ENCODE measurements around the gene SMPD3.
A peak's percentile ranks its signal among the peaks of the same experiment; 100 is the strongest.

SMPD3 gene

DNA sequence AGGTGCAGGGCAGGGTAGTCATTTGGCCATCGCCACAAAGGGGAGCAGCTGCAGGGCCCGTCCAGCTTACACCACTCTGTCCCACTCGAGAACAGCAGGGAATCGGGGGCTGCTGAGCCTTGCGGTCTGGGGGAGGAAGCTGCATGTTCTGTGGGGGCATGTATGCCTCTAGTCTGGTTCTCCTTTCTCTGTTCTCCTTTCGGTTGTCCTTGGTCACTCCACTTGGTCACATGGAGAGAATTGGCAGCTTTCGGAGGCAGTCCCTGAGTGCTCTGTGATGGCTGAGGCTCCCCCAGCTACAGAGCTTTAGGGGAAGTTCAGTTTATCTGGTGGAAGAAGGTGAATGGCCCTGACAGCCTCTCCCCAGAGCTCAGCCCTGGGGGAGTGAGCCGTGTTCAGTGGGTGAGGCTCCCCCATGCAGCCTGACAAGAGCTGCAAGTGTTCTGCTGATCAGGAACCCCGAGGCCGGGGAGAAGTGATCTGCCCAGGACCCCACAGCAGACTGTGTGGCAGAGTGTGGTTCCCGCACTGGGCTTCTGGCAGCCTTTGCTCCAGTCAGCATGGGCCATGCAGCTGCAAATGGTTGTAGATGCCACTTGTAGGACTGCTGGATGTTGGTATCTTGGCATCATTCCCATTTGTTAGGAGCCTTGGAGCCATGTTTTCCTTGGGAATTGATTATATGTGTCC is 22.3 kb upstream of the SMPD3 start:
- peak in 1 of 5 experiments; percentile 3 for DNase-seq

DNA sequence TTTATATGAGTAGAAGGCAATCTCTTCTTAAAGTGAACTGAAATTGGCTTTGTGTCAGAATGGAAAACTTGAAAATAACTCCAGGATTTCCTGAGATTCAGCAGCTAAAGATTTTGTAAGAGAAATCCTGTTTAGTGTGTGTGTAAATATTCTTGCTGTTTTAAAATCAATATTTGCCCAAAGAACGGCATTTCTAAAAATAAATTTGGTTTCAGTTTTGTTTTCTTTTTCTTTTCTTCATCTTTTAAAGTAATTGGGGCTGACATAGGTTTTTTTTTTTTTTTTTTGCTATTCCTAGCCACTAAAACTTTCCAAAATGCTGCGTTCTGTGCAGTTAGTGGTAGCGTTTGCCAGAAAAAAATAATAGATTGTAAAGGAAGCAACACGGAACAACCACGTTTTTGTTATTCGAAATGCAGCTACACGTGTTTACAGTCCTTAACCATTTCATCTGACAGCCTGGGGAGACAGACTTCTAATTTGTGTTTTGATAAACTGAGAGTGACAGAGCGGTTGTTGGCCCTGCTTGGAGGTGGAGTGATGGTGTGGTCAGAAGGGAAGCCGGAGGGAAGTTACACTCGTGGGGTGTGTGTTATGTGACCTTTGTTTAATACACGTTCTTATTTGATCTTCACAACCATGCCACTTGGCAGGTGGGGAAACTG is 21.6 kb upstream of the SMPD3 start:
- peak in 1 of 5 experiments; percentile 23 for DNase-seq

DNA sequence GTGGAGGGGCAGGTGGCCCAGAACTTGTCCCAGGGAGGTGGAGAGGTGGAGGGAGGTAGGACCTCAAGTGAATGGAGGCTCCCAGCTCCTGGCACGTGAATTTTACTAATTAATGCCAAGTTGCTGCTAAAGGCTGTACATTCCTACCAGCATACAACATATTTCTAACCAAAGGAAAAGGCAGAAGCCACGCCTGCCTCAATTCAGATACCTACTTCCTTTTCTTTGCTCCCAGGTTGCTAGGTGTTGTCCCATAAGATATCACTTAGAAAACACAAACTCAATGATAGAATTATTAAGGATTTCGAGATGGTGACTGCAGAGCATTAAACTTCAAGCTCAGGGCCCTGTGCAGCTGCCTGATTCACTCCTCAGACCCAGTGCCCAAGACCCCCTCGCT is 20.5 kb upstream of the SMPD3 start:
- DNase-seq = no peak

GRCh38 chr16:68466174-68466573 is 17.9 kb upstream of the SMPD3 start:
- DNase-seq = no peak

DNA sequence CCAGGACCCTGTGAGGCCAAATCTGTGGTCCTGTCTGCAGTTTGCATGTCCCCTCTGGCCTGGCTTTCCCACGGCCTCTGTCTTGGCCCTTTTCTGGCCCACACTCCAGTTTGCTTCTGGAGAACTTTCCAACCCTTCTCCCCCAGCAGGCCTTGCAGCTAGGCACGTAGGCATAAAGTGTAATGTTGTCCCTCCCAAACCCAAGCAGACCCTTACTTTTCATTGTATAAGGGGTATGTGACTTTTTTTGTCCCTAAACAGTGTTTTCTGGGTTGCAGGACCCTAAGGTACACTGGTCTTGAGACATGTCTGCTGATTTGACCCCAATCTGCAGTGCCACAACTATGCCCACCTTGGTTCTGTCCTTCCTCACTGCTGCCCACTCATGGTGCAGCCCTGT is 15.6 kb upstream of the SMPD3 start:
- no peak for DNase-seq

DNA sequence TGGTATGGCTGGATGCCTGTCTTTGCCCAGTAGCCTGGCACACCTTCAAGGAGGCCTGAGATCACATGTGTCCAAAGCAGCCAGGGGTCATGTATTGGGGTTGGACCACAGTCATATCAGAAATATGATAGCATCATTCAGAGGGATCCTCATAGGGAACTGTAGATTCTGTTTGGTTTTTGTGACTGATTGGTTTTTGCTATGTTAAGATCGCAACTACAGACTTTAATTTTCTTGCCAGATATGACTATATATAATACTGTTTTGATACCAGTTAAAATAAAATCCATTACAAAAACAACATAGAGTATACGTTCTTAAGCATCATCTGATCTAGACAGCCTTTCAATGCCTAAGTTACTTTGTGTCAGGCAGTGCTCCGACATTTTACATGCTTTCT is 11.8 kb upstream of the SMPD3 start:
- peak in 1 of 5 experiments; percentile 30 for DNase-seq

DNA sequence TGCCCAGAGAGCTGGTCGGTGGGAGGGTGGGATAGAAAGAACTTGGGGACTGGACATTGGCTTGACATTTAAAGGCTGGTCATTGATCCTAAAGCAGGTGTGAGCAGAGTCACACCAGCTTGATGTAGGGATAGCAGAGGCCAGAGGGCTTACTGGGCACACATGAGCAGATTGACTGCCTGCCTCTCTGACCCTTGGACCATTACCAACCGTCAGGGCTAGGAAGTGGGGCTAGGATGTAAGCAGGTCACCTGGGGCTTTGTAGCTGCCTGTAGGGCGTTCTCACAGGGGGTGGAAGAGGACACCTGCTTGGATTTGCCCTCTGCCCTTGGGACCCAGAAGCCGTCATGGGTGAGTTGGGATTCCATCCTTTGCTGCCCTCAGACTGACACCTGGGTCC is 11.1 kb upstream of the SMPD3 start:
- no peak for DNase-seq

GRCh38 chr16:68458551-68458950 is 10.2 kb upstream of the SMPD3 start:
- DNase-seq = no peak

DNA sequence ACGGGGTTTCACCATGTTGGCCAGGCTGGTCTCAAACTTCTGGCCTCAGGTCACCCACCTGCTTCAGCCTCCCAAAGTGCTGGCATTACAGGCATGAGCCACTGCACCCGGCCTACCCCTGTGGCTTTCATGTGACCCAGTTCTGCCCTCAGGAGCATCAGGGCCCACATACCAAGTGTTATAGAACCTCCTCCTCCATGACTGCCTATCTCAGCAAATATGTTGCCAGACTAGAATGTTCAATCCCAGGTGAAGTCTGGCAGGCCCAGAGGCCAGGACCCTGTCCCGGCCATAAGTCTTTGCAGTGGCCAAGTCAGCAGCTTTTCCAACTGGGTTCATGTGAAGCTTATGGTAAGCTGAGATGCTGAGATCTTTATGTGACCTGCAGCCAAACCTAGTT is 9.8 kb upstream of the SMPD3 start:
- no peak for DNase-seq

DNA sequence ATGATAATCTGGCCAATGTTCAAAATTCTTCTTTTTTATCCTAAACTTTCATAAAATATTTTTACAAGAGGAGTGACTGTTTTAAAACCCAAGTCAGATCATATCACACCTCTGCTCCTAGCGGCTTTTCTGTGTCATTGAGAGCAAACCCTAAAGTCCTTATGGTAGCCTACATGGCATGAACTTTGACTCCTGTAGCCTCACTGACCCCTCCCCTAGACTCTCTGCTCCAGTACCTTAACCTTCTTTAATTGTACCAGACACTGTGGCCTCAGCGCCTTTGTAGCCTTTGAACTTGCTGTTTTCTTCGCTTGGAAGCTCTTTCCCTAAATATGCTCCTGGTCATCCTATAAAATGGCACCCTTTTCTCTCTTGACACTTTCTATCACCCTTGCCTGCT is 7.3 kb upstream of the SMPD3 start:
- no peak for DNase-seq

DNA sequence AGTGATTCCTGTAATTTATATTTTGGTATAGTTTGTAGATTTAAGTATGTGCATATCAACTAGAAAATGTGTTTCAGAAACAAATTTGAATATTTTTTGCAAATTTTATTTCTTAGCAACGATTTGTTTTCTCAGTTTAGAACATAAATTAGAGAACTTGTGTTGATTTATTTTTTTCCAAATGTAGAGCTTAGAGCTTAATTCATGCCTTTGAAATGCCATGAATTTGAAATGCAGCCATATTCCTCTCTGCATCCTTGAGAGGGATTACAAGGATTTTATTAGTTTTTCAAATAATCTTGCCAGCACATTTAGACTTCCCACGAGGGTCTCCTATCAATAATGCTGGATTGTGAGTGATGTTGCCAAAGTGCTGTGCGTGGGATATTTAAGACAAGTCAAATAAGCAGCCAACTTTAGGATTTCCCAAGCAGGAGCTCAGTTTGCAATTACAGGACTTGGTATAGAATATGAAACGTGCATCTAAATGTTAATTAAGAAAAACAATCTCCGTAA is 6.7 kb upstream of the SMPD3 start:
- DNase-seq = no peak

DNA sequence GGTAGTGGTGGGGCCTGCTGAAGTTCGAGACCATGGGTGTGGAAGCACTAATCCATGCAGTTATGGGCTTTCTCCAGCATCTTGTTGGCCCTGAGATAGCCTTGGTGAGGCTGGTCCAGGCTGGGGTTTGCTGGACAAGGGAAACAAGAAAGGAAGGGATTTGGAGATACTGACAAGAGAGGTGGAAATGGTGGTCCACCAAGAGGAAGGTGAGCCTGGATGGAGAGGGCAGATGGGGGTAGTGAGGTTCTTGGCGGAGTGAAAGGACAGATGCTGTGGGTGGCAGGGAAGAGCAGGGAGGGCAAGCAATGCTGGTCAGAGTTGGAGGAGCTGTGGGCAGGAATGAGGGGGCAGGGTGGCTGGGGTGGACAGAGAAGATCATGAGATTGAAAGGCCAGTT is 5.5 kb upstream of the SMPD3 start:
- no peak for DNase-seq

DNA sequence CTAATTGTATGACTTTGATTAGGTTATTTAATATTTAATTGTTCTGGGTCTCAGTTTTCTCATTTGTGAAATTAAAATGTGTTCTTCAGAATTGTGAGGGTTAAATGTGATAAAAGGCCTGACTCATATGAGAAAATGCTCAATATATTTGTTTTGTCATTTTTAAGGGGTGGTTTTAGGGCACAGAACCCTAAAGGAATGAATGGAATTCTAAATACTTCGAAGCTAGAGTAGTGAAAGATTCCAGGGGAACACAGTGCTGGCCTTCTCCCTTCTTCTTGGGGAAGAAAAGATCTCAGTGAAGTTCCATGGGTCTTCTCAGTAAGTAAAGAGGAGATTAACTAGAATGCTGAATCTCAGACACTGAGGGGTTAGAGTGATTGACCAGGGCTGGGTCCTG is 3.9 kb upstream of the SMPD3 start:
- DNase-seq = no peak

- DNase-seq = no peak
Measured at GRCh38 chr16:68451676-68452075, 3.4 kb upstream of the SMPD3 start.

DNA sequence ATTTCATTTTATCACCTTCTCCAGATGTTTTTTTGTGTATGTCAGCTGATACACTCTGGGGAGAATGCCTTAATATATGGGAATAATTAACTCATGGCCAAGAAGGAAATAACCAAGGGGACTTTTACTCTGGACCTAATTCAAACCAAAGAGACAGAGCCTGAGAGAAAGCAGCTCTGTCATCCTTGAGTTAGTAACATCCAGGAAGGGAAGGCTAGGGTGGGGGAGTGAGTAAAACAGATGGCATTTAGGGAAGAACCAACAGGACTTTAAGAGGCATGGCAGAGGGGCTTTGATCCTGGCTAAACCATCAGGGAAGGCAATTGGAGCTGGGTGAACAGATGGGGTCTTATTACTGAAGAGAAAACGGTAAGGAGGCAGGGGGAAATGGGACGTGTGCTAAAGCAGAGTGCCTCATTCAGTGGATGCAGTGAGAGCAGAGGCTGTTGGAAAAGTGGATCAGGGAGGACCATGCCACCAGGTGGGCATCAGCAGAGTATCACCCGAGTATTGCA is 2.5 kb upstream of the SMPD3 start:
- no peak for DNase-seq

- DNase-seq = no peak
Measured at GRCh38 chr16:68447653-68448359, 502 bp downstream of the SMPD3 start.

- no peak for DNase-seq
Measured at GRCh38 chr16:68446681-68447652, 1.3 kb downstream of the SMPD3 start.

GRCh38 chr16:68445458-68445857 is 2.9 kb downstream of the SMPD3 start:
- peak in 1 of 5 experiments; percentile 55 for DNase-seq

DNA sequence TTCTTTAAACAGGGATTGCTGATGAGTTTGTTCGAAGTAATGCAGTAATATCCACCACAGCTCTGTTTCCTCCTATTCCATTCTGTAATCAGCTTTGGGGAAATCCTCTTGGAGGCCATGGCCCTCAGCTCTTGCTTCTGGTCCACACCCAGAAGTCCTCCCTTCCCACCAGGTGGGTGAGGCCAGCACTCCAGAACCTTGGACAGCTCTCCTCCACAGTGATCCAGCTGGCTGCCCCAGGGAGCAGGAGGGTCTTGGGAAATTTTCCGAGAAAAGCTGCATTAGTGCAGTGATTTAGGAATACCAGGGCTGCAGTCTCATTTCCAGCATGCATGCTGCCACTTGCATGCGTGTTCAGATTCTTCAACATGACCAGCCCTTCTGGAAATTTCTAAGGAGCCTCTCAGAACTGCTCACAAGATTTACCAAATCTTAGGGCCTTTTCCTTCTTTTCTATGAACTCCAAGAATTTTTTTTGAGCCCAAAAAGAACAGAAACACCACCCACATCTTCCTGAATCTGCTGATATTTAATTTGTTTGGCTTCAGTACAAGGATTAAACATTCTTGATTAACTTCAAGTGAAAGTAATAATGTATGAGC is 4.2 kb downstream of the SMPD3 start:
- no peak for DNase-seq

GRCh38 chr16:68436581-68436980 is 11.7 kb downstream of the SMPD3 start:
- DNase-seq = no peak

DNA sequence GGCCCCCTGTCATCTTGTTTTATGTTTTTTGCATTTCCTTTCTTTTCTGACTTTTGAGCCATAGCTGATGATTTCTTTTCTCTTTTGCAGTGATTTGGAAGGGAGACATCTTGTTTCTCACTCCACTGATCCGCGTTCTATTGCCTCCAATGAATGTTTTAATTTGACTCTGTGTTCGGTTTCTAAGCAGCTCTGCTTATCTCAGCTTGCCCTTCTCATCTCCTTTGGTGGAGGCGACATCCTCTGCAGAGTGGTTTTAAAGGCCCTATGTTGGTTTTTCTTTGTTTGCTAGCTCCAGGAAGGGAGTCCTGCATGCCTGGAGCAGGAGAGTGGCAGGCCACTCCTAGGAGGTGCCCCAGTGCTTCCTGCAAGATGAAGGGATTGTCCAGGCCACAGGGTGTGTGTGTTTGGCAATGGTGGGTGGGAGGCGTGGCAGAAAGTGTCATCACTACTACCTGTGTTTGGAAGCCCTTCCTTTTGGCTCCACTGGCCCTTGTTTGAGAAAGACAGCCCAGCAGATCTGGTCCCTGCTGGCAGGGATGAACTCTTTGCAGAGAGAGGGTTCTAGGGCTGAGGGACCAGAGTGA is 13.6 kb downstream of the SMPD3 start:
- DNase-seq = peak in 1 of 5 experiments; percentile 38

Measured in T-helper 2 cell (primary cell).